Measurements from ENCODE around the gene SCAF11.
A peak's percentile ranks its signal among the peaks of the same experiment; 100 is the strongest.

The SCAF11 gene

GRCh38 chr12:45879363-45879895 lies 110.9 kb downstream of the SCAF11 start:
- no peak overlapping the region for H4K91ac ChIP-seq (ENCODE audit: low read depth, low read length)
- H3K27me3 ChIP-seq (ENCODE audit: insufficient read depth, low read length) = no peaks in the 10 kb centered on the region
- no peak overlapping the region for H3K4ac ChIP-seq (ENCODE audit: low read depth, low read length)
- no peak for DNase-seq
- H3K79me2 ChIP-seq (ENCODE audit: control insufficient read depth, insufficient read depth, low read length, poor library complexity) = no peaks in the 10 kb centered on the region
- no peak overlapping the region for H3K27ac ChIP-seq (ENCODE audit: low read depth, low read length)
- no peak overlapping the region for H3K4me3 ChIP-seq (ENCODE audit: low read depth, low read length)
- peaks cover 7 to 9% of the 10 kb centered on the region in 2 experiments for H3K36me3 ChIP-seq (ENCODE audit: control insufficient read depth in 1 of 2, insufficient read depth in 2 of 2, low read length in 2 of 2)
- H3K79me1 ChIP-seq (ENCODE audit: low read length) = no peaks in the 10 kb centered on the region
- H2BK12ac ChIP-seq (ENCODE audit: low read length) = no peak overlapping the region
- no peak overlapping the region for H3K14ac ChIP-seq (ENCODE audit: low read length)
- H2AK5ac ChIP-seq (ENCODE audit: low read length) = no peak overlapping the region
- H3K9me3 ChIP-seq (ENCODE audit: insufficient read depth, low read depth, low read length) = no peaks in the 10 kb centered on the region
- H4K8ac ChIP-seq (ENCODE audit: low read depth, low read length) = no peak overlapping the region
- H2AFZ ChIP-seq (ENCODE audit: insufficient read depth, low read length, poor library complexity) = no peak overlapping the region
- no CpG with 5 or more reads among the region's 2 CpGs for WGBS (ENCODE audit: extremely low coverage, insufficient coverage, insufficient read length)
- no peak overlapping the region for H3K23ac ChIP-seq (ENCODE audit: low read length)
- H3K18ac ChIP-seq (ENCODE audit: low read length) = no peak overlapping the region
- H2BK120ac ChIP-seq (ENCODE audit: insufficient read depth, low read length, poor library complexity) = no peak overlapping the region
- H2BK5ac ChIP-seq (ENCODE audit: low read depth, low read length, poor library complexity) = no peak overlapping the region
- peaks cover 0 to 6% of the 10 kb centered on the region in 2 experiments for H3K4me1 ChIP-seq (ENCODE audit: control insufficient read depth in 1 of 2, insufficient read depth in 2 of 2, low read length in 2 of 2)
- H3K9ac ChIP-seq (ENCODE audit: low read length) = no peak overlapping the region
- no peak overlapping the region for H4K12ac ChIP-seq (ENCODE audit: low read depth, low read length)
- H3K4me2 ChIP-seq (ENCODE audit: low read length) = no peak overlapping the region

GRCh38 chr12:45878630-45879255 lies 111.6 kb downstream of the SCAF11 start:
- peaks cover 7 to 13% of the 10 kb centered on the region in 2 experiments for H3K36me3 ChIP-seq (ENCODE audit: control insufficient read depth in 1 of 2, insufficient read depth in 2 of 2, low read length in 2 of 2)
- H2AK5ac ChIP-seq (ENCODE audit: low read length) = no peak overlapping the region
- no peak overlapping the region for H4K8ac ChIP-seq (ENCODE audit: low read depth, low read length)
- H4K91ac ChIP-seq (ENCODE audit: low read depth, low read length) = no peak overlapping the region
- no peak overlapping the region for H2BK5ac ChIP-seq (ENCODE audit: low read depth, low read length, poor library complexity)
- H3K4ac ChIP-seq (ENCODE audit: low read depth, low read length) = no peak overlapping the region
- H3K18ac ChIP-seq (ENCODE audit: low read length) = no peak overlapping the region
- no peak overlapping the region for H3K14ac ChIP-seq (ENCODE audit: low read length)
- H3K79me1 ChIP-seq (ENCODE audit: low read length) = no peaks in the 10 kb centered on the region
- no peak overlapping the region for H2BK12ac ChIP-seq (ENCODE audit: low read length)
- no peak overlapping the region for H3K4me2 ChIP-seq (ENCODE audit: low read length)
- no peaks in the 10 kb centered on the region for H3K27me3 ChIP-seq (ENCODE audit: insufficient read depth, low read length)
- no peak overlapping the region for H4K12ac ChIP-seq (ENCODE audit: low read depth, low read length)
- H3K79me2 ChIP-seq (ENCODE audit: control insufficient read depth, insufficient read depth, low read length, poor library complexity) = no peaks in the 10 kb centered on the region
- no peak overlapping the region for H2AFZ ChIP-seq (ENCODE audit: insufficient read depth, low read length, poor library complexity)
- DNase-seq = peak in 1 of 2 donors; percentile 4
- H3K4me1 ChIP-seq (ENCODE audit: control insufficient read depth in 1 of 2, insufficient read depth in 2 of 2, low read length in 2 of 2) = peaks cover 0 to 6% of the 10 kb centered on the region in 2 experiments
- no peak overlapping the region for H3K23ac ChIP-seq (ENCODE audit: low read length)
- no peak overlapping the region for H3K9ac ChIP-seq (ENCODE audit: low read length)
- no peak overlapping the region for H2BK120ac ChIP-seq (ENCODE audit: insufficient read depth, low read length, poor library complexity)
- H3K4me3 ChIP-seq (ENCODE audit: low read depth, low read length) = no peak overlapping the region
- WGBS (ENCODE audit: extremely low coverage, insufficient coverage, insufficient read length) = no CpG with 5 or more reads among the region's 8 CpGs
- no peaks in the 10 kb centered on the region for H3K9me3 ChIP-seq (ENCODE audit: insufficient read depth, low read depth, low read length)
- H3K27ac ChIP-seq (ENCODE audit: low read depth, low read length) = no peak overlapping the region

DNA sequence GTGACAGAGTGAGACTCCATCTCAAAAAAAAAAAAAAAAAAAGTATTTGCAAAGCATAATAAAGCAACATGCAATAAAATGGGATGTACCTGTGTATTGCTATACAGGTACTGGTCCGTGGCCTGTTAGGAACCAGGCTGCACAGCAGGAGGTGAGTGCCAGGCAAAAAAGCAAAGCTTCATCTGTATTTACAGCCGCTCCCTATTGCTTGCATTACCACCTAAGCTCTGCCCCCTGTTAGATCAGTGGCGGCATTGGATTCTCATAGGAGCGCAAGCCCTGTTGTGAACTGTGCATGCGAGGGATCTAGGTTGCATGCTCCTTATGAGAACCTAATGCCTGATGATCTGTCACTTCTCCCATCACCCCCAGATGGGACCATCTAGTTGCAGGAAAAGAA lies 113.3 kb downstream of the SCAF11 start:
- Histone ChIP-seq H3K4ac (ENCODE audit: low read depth, low read length) (no peak overlapping the region), H3K27me3 (ENCODE audit: insufficient read depth, low read length) (no peaks in the 10 kb centered on the region), H3K4me1 (ENCODE audit: control insufficient read depth in 1 of 2, insufficient read depth in 2 of 2, low read length in 2 of 2) (peaks cover 0 to 6% of the 10 kb centered on the region in 2 experiments), H4K12ac (ENCODE audit: low read depth, low read length) (no peak overlapping the region), H3K14ac (ENCODE audit: low read length) (no peak overlapping the region), H4K8ac (ENCODE audit: low read depth, low read length) (no peak overlapping the region), H2AFZ (ENCODE audit: insufficient read depth, low read length, poor library complexity) (no peak overlapping the region), H3K9ac (ENCODE audit: low read length) (no peak overlapping the region), H3K27ac (ENCODE audit: low read depth, low read length) (no peak overlapping the region), H2BK5ac (ENCODE audit: low read depth, low read length, poor library complexity) (no peak overlapping the region), H2BK12ac (ENCODE audit: low read length) (no peak overlapping the region), H3K4me2 (ENCODE audit: low read length) (no peak overlapping the region), H3K18ac (ENCODE audit: low read length) (no peak overlapping the region), H4K91ac (ENCODE audit: low read depth, low read length) (no peak overlapping the region), H3K79me2 (ENCODE audit: control insufficient read depth, insufficient read depth, low read length, poor library complexity) (no peaks in the 10 kb centered on the region), H2AK5ac (ENCODE audit: low read length) (no peak overlapping the region), H3K79me1 (ENCODE audit: low read length) (no peaks in the 10 kb centered on the region), H3K36me3 (ENCODE audit: control insufficient read depth in 1 of 2, insufficient read depth in 2 of 2, low read length in 2 of 2) (peaks cover 7 to 14% of the 10 kb centered on the region in 2 experiments), H3K23ac (ENCODE audit: low read length) (no peak overlapping the region), H3K9me3 (ENCODE audit: insufficient read depth, low read depth, low read length) (no peaks in the 10 kb centered on the region), H3K4me3 (ENCODE audit: low read depth, low read length) (no peak overlapping the region), H2BK120ac (ENCODE audit: insufficient read depth, low read length, poor library complexity) (no peak overlapping the region)
- DNase-seq = no peak
- WGBS (ENCODE audit: extremely low coverage, insufficient coverage, insufficient read length) = no CpG with 5 or more reads among the region's 5 CpGs

DNA sequence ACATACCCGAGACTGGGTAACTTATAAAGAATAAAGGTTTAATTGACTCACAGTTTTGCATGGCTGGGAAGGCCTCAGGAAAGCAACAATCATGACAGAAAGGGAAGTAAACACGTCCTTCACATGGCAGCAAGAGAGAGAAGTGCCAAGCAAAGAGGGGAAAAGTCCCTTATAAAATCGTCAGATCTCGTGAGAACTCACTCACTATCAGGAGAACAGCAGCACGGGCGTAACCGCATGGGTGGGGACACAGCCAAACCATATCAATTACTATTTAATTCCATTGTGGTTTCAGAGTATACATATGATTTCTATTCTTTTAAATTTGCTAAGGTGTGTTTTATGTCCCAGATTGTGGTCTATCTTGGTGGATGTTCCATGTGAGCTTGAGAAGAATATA lies 117.9 kb downstream of the SCAF11 start:
- Histone ChIP-seq H3K14ac (ENCODE audit: low read length) (no peak overlapping the region), H4K8ac (ENCODE audit: low read depth, low read length) (no peak overlapping the region), H2BK12ac (ENCODE audit: low read length) (no peak overlapping the region), H2BK5ac (ENCODE audit: low read depth, low read length, poor library complexity) (no peak overlapping the region), H3K4me3 (ENCODE audit: low read depth, low read length) (no peak overlapping the region), H3K4me2 (ENCODE audit: low read length) (no peak overlapping the region), H3K4ac (ENCODE audit: low read depth, low read length) (no peak overlapping the region), H3K79me1 (ENCODE audit: low read length) (no peaks in the 10 kb centered on the region), H3K23ac (ENCODE audit: low read length) (no peak overlapping the region), H2BK120ac (ENCODE audit: insufficient read depth, low read length, poor library complexity) (no peak overlapping the region), H3K27me3 (ENCODE audit: insufficient read depth, low read length) (no peaks in the 10 kb centered on the region), H3K79me2 (ENCODE audit: control insufficient read depth, insufficient read depth, low read length, poor library complexity) (no peaks in the 10 kb centered on the region), H3K9me3 (ENCODE audit: insufficient read depth, low read depth, low read length) (no peaks in the 10 kb centered on the region), H2AFZ (ENCODE audit: insufficient read depth, low read length, poor library complexity) (no peak overlapping the region), H3K9ac (ENCODE audit: low read length) (no peak overlapping the region), H3K36me3 (ENCODE audit: control insufficient read depth in 1 of 2, insufficient read depth in 2 of 2, low read length in 2 of 2) (peaks cover 12% of the 10 kb centered on the region in 2 experiments), H4K91ac (ENCODE audit: low read depth, low read length) (no peak overlapping the region), H4K12ac (ENCODE audit: low read depth, low read length) (no peak overlapping the region), H3K18ac (ENCODE audit: low read length) (no peak overlapping the region), H3K27ac (ENCODE audit: low read depth, low read length) (no peak overlapping the region), H2AK5ac (ENCODE audit: low read length) (no peak overlapping the region), H3K4me1 (ENCODE audit: control insufficient read depth in 1 of 2, insufficient read depth in 2 of 2, low read length in 2 of 2) (no peaks in the 10 kb centered on the region)
- no peak for DNase-seq
- WGBS (ENCODE audit: extremely low coverage, insufficient coverage, insufficient read length) = no CpG with 5 or more reads among the region's 7 CpGs

Measured in trophoblast cell (in vitro differentiated cells and primary cell).